Measurements from ENCODE around the gene EGFR.

EGFR gene

DNA sequence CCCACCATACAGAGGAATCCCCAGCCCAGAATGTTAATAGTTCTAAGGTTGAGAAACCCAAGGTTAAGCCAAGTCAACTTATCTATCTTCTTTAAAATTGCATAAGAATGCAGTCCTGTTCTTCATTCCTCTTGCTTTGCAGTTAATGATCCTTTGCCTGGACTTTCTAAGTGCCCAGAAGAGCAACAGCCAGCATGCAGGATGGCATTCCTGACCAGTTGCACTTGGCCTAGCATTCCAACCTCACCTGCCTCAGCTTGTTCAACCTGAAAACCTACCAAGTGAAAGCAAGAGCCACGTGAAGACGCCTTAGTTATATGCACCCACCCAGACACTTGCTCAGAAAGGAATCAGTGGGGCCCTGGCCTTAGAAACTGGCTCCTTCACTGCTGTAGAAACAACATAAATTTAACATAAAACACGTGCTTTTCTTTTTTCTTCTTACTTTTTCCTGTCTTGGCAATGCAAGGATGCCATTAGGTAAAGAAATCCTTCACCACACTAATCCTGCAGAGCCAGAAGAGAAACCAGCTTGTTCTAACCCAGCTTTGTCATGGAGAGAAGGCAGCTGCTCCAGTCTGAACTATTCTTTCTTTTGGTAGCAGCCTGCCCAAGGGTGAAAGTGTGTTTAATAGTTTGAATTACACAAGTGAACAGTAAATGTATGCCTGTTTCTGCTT, 25.0 kb downstream of the EGFR start:
- no peak for DNase-seq

DNA sequence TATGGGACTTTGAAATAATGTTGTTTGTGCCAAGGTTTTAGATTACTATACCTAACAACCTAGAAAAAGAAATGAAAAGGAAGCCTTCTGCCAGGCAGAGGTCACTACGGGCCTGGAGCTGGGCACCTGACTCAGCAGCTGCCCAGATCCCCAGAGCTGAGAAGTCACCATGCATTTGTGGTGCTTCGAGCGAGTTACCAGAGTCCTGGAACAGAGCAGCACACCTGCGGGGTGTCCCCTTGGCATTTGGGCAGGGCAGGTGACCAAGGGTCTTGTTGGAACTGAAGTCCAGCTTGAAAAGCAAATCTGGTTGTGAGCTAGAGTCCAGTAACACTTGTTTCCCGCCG, 25.5 kb downstream of the EGFR start:
- DNase-seq, result no peak

DNA sequence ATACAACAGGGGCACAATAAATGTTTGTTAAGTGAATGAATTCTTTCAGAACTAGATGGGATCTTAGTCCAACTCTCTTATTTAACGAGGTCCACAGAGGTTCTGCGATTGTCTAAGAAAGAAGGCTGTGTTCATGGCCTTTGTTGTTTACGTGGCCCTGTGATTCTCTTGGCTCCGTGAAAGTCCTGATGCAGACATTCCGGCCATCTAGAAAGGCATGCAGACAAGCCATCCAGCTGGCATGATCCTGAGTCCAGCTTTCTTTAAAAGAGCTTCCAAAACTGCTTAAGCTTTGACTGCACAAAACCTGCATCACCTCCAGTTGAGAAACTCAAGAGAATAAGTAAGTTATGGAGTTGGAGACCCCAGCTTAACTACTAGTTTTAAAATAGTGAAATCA, 26.0 kb downstream of the EGFR start:
- DNase-seq, result no peak

DNA sequence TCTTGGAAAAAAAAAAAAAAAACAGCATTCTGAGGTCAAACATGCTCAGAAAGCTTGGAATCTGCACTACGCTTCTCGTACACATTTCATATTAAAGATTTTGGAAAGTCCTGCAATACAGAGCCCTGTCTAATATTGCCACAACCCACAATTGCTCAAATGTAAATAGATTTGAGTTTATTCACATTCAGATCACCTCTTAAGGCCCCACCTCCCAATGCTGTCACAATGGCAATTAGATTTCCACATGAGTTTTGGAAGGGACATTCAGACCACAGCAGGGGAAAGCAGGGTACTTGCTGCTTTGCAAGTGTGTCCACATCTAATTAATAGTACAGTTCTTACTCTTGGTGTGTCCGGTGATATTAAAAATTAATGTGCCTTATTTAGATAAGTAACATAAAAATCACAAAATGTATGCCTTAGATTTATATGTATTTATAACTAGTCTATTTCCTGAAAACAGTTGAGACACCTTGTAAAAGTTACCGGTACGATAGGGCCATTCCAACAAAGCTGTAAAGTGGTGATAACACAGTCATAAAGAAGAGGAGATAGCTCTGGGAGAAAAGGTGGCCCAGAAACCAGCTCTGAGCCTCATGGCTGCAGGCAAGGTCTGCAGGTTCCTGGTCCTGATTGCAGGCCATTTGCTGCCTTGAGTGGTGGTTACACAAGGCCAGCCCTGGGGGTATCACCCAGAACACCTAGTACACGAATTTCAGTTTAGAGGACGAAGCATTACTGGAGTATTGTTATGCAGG, 27.9 kb downstream of the EGFR start:
- DNase-seq, result no peak

DNA sequence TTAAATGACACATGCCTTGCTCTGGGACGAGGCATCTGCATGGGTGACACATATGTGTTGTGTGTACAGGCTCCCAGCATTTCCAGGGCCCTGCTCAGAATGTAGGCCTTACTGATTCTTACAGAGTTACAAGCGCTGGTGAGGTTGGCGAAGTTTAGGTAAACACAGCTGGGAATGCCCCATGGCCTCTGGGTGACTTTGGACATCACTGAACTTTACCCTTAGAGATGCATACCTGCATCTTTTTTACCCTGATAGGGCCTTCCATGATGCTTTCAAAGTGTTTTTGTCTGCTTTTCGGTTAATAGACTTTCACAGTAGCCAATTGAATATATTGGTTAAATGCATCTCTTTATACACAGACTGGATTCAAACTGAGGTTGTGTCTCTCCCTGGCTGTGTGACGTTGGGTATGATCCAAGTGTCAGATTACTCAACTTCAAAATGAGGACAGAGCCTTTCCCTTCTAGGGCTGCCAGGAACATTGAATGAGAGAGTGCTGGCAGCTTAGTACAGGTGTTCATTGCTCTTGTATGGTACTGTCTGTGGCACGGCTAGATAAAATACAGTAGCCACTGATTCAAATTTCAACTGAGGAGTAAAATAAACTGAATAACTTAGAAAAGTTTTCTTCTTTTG, 29.5 kb downstream of the EGFR start:
- peak; percentile 11 for DNase-seq

- peak; percentile 91 for DNase-seq
These were observed 31.5 kb downstream of the EGFR start for GRCh38 chr7:55050281-55050680.

GRCh38 chr7:55052081-55052480, 33.3 kb downstream of the EGFR start:
- no peak for DNase-seq

DNA sequence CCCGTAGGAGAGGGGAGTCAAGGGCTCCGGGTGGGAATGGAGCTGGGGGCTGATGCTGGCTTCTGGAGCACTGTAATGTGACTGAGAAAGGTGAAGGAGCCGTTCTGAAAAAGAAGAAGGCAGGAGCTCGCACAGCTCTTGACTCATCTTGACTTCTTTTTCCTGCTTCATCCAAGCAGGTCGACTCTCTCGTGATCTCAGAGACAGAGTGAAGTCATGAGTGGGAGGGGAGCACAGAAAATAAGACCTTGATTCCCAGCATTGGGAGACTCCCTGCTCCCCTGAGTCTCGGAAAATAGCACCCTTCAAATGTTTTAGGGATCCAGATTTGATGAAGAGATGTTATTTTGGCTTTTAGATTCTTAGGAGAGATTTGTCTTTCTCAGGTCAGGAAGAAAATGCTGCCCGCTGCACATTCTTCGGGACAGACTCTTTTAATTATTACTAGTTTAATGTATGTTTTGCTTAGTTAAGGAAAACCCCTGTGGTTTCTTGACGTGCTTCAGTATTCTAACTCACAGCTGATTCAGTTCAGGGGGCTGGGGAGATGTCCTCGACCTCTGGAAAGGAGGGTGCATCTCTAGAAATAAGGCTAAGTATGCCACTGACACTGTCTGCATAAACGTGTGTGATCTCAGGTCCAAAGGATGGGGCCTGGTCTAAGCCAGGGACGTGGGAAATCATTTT, 34.1 kb downstream of the EGFR start:
- no peak for DNase-seq

DNA sequence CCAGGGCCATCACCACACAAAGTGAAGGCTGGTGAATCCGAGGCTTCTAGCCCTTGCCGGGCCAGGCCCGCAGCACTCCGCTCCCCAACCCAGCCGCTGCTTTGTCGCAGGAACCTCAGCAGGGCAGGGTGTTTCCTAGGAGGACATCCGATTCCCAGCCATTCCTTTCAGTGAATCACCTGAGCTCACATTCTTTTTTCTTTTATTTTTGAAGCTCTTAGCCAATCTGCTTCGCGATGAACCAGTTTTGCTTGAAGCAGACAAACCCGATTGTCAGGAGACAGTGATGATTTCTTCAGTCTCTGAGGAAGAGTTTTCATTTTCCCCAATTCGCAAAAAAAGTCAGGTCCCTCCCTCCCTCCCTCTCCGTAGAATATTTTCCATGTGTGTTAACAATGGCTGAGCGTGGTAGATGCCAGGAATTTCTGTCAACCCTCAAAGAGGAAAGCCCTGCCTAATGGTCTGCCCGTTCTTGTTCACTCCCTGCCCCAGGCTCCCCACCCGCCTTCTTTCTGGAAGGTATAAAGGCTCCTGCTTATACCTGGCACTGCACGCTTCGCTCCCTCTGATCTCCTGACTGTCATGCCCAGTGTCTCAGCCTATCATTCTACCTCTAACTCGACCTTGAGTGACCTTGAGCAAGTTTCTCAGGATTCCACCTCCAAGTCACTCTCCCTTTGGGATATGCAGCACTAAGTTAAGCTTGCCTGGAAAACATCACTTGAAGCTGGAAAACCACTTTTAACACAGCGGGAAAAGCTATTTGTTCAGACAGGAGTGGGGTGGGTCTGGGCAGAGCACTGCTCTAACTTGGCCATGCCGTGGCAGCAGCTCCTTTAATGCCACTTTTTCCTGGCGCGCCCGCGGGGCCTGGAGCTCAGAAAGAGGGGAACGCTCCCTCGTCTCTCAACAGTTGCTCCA, 35.1 kb downstream of the EGFR start:
- no peak for DNase-seq

GRCh38 chr7:55054758-55055157, 35.9 kb downstream of the EGFR start:
- no peak for DNase-seq

DNA sequence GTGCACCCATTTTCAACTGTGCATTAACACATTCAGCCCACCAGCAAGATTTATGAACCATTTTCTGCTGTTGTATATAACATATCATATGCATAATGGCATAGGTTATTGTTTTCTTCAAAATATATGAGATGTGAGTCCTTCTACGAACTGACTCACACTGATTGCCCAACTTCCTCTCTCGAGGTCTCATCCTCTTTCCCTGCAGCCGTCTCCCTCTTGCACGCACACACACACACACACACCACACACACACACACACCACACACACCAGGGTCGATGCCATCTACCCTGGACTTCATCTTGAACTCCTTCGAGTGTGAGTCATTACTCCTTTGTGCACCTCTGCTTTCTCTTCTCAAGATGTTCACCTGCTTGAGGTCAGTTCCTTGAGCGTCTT, 36.7 kb downstream of the EGFR start:
- DNase-seq, result no peak

- DNase-seq, result no peak
These were observed 37.3 kb downstream of the EGFR start for GRCh38 chr7:55056068-55056467.

- DNase-seq, result no peak
These were observed 38.0 kb downstream of the EGFR start for GRCh38 chr7:55056577-55057480.

DNA sequence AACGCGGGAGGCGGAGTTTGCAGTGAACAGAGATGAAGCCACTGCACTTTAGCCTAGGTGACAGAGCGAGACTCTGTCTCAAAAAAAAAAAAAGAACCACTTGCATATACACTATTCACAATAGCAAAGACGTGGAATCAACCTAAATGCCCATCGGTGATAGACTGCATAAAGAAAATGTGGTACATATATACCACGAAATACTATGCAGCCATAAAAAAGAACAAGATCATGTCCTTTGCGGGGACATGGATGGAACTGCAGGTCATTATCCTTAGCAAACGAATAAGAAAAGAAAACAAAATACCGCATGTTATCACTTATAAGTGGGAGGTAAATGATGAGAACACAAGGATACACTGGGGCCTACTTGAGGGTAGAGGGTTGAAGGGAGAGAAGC, 39.5 kb downstream of the EGFR start:
- DNase-seq, result no peak

DNA sequence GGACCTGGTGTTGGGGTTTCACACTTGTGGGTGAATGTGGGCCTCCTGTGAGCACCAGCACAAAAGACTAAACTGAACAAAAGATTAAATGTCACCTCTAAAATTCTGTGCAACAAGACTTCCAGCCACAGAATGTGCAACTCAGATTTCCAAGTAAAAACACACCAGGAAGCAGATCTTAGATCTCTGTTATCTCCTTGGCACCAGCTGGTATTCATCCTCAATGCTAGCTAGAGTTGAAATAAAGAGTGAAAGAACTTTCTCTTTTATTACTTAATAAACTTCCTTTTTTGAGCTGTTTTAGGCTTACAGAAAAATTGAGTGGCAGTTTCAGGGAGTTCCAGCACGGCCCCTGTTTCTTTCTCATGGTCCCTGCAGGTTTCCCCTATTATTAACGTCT, 40.2 kb downstream of the EGFR start:
- no peak for DNase-seq

DNA sequence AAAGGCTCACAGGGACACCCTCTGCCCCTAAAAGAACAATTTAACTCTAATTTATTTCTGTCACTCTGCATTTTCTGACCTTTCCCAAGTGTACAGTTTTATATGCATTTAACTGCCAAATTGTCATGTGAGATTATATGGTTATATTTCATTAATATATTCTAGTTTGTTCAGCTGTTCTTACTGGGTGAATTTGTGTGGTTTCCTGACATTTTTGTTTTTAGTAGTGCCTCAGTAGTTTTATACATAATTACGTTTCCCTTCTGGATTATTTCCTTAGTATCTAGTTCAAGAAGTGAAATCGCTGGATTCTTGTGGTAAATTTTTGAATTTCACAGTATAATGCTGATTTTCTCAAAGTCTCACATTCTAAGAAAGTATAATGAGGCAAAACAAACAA, 41.3 kb downstream of the EGFR start:
- DNase-seq, result no peak

GRCh38 chr7:55060636-55061022, 41.8 kb downstream of the EGFR start:
- DNase-seq, result no peak

DNA sequence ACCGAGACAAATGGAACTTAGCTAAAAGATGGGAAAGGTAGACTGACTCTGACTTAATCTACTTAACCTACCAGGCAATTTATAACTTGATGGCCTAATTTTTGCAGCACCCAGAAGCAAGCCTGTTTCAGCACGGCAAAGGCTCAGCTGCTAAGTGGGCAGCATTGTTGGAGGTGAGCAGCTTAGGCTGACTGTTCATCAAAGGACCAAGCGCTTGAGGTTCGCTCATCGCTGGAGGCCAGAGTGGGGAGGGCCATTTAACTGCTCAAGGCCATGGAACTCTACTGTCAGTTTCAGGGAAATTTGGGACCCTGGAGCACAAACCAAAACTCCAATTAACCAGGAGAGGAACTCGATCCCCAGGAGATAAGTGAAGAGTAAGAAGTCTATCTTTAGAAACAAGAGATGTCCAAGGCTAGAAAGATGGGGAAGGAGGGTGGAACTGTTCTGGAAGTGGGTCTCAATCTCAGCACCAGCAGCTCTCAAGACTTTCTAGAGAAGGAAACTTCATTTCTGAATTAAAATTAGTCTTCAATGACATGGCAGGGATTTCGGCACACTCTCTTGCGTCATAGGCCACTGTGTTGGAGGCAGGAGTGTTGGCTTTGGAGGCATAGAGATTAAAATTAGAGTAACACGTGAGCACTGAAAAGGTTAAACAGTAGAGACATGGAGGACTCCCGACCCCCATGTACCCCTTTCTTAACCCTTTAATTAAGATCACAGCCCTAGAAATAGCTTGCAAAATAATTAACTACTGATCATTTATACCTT, 43.1 kb downstream of the EGFR start:
- no peak for DNase-seq

DNA sequence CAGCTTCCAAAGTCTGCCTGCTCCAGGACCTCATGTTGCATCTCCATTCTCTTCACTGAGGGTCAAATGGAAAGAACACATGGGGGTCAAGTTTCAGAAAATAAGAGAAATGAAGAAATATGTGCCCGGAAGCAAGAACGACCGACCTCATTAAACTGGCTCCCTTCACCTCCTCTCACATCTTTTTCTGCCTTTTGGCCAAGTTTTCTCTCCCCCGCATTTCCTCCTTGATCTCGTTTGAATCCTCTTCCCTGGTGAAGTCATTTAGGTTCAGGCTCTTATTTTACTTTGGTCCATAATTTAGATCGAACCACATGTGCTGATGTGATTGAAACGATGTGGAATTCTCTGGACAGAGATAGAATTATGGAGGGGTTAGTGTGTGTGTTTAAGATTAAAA, 44.2 kb downstream of the EGFR start:
- no peak for DNase-seq

DNA sequence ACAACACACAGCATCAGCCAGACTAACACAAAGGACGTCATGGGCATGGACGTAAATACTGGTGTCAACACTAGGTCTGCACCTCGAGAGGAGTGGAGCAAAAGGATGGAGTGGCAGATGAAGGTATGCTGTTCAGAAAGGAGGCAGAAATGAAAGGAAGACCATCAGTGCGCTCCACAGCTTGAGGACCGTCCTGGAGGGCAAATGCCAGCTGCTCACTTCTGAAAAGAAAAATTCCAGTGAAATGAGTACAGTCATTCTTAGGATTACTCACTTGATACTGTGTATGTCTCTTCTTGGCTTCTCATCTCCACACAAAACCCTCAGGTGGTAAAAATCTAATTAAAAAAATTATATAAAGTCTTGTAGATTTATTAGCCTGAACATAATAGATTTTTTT, 44.8 kb downstream of the EGFR start:
- no peak for DNase-seq

DNA sequence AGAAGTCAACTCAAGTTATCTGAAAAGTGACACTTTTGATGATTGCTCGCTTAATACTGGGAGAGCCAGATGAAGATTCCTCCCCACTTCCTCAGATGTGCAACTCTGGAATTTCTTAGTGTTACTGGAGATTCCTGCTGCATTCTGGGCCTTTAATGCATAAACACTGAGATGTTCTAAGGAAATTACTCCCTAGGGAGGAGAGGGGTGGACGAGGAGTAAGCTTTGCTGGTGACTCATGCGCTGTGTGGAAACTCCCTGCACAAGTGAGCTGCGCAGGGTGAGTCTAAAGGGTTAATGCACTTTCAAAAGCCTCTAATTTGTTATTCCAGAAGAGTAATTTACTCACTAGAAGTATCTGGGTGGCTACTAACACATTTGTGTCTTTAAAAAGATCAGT, 46.3 kb downstream of the EGFR start:
- no peak for DNase-seq

Measured in NCI-H1694 treated with DMSO at 0.1 percent for 48 hours (cell line).